Breast epithelium (tissue), 3 donors: Measurements from ENCODE around the gene RPLP1.

Experiments used
- CTCF ChIP-seq, 3 donors: fragments of 450-650 bp; IDR thresholded peaks; one replicate each; pipeline ENCODE4 v1.5.1; 2016 to 2017; ENCODE audit warnings: antibody characterized with exemption in 3 of 3, mild to moderate bottlenecking in 3 of 3, moderate library complexity in 3 of 3
- POLR2A ChIP-seq: fragments of 450-650 bp; IDR thresholded peaks from one replicate; pipeline ENCODE4 v1.6.1; 2016; ENCODE audit warnings: antibody characterized with exemption, mild to moderate bottlenecking, moderate library complexity
- POLR2AphosphoS5 ChIP-seq, 3 donors: sonication (generic); formaldehyde crosslinking; IDR thresholded peaks; one replicate each; pipeline ENCODE4 v1.6.1; 2017; ENCODE audit warnings: antibody characterized with exemption in 3 of 3

- no peak for TF ChIP-seq CTCF (IDR thresholded peaks at IDR 0.05)
- no peak for TF ChIP-seq POLR2A
- TF ChIP-seq POLR2AphosphoS5 (IDR thresholded peaks at IDR 0.05): no peak
Measured at GRCh38 chr15:69405110-69405509, 47.5 kb upstream of the RPLP1 start.
